Globus pallidus (tissue), 1 donor: ENCODE results near the gene ARHGAP8.
"Not testable (repeated sequence)": the region's sequence is repeated elsewhere in the genome, so short reads cannot be mapped to it uniquely, and the experiment has no call there.

Source experiments
- DNase-seq: peaks from one replicate; pipeline ENCODE4 v3.0.0-alpha.2; 2015; ENCODE audit warnings: low spot score

Gene ARHGAP8

GRCh38 chr22:44828193-44828592, 75.8 kb downstream of the ARHGAP8 start:
- no peak for DNase-seq

- DNase-seq, result no peak
Observed at GRCh38 chr22:44831885-44832284, 79.5 kb downstream of the ARHGAP8 start.

DNA sequence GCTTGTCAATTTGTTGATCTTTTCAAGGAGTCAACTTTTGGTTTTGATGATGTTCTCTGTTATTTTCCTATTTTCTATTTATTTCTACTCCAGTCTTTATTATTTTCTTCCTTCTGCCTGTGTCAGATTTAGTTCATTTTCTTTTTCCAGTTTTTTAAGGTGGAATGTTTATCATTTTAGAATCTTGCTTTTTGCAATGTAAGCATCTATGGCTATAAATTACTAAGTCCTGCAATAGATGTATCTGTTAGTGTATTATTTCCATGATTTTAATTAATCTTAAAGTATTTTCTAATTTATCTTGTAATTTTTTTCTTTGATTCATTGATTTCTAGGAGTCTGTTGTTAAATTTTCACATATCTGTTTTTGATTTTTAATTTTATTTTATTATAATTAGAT, 81.7 kb downstream of the ARHGAP8 start:
- no peak for DNase-seq

GRCh38 chr22:44837481-44837880, 85.1 kb downstream of the ARHGAP8 start:
- DNase-seq, result no peak

DNA sequence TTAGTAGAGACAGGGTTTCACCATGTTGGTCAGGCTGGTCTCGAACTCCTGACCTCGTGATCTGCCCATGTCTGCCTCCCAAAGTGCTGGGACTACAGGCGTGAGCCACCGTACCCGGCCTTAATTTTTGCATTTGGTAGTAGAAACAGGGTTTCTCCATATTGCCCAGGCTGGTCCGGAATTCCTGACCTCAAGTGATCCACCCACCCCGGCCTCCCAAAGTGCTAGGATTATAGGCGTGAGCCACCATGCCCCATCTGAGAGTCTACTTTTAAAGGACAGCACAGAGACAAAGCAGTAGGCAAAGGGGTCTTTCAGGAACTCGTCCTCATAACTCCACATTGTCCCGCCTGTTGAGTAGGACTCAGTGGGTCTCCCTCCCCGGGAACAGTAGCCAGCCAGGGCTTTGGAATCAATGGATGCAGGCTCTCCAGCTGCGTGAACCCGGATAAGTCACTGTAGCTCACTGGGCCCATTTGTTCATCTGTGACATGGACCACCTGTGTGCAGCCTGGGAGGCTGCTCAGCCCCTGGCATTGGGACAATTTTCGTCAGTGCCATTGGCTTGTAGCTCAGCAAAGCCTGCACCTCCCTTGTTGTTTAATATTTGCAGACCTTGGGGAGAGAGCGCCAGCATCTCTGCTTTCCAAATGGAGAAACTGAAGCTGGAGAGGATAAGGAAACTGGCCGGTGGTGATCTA, 86.1 kb downstream of the ARHGAP8 start:
- DNase-seq, result no peak

- no peak for DNase-seq
Observed at GRCh38 chr22:44839061-44839460, 86.7 kb downstream of the ARHGAP8 start.

GRCh38 chr22:44839721-44840120, 87.3 kb downstream of the ARHGAP8 start:
- DNase-seq, result no peak

GRCh38 chr22:44840611-44841322, 88.4 kb downstream of the ARHGAP8 start:
- no peak for DNase-seq

- DNase-seq, result no peak
Observed at GRCh38 chr22:44842417-44842816, 90.0 kb downstream of the ARHGAP8 start.

GRCh38 chr22:44845191-44845590, 92.8 kb downstream of the ARHGAP8 start:
- DNase-seq, result no peak

DNA sequence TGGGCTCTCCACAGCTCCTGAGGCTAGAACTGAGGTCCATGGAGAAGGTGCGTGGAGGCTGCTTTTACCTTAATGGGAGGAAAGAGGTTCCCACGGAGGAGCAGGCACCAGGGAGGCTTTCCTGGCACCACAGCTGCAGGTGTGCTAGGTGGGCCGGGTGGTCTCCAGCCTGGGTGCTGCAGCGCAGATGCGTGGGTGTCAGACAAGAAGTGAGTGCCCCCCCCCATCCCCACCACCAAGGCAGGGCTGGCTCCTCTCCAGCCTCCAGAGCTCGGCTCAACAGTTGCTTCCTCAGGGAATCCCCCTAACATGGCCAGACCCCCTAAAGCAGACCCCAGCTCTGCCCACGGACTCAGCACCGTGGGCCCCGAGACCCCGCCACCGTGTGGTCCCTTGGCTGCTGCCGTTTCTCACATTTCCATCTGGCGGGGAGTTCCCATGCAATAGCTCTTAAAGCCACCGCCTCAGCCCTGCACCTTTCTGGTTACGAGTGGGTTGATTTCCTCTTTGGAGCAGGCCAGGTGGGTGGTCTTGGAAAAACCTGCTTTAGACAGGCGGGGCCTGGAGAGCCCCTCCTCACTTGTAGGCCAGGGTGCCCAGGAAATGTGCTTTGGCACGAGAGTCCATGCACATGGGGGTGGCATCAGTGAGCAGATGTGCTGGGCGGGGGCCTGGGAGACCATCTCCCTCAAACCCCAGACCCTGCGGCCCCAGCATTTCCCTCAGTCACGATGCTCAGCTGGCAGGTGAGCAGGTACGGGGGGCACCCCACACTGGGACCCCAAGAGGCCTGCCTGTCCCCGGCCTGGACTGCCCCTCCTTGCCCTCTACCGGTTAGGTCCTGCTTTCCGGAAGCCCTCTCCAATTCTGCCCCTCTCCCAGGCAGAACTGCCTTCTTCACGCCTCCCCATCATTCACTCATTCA, 93.7 kb downstream of the ARHGAP8 start:
- no peak for DNase-seq

DNA sequence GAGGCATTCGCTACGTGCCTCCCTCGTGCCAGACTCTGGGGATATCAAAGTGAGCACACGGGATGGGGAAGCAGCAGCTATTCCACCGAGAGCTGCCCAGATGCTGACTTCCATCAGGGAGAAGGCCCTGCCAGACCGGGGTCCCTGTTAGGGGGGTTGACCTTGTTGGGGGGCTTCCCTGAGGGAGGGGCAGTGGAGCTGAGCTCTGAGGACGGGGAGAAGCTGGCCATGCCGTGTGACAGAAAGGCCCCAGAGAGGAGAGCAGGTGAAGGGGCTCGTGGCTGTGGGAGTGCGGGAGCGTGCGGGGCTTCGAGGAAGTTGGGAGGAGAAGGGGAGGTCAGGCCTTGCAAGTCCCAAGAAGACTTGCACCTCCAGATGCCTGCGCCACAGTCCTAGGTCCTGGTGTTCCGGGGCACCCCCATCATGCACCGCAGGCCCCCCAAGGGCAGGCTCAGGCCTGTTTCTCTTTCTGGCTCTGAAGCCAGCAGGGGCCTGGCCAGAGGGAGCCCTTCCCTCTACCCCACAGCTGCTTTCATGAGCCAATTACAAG, 94.4 kb downstream of the ARHGAP8 start:
- DNase-seq, result no peak

- no peak for DNase-seq
Observed at GRCh38 chr22:44847380-44847779, 95.0 kb downstream of the ARHGAP8 start.

GRCh38 chr22:44847892-44848291, 95.5 kb downstream of the ARHGAP8 start:
- no peak for DNase-seq

DNA sequence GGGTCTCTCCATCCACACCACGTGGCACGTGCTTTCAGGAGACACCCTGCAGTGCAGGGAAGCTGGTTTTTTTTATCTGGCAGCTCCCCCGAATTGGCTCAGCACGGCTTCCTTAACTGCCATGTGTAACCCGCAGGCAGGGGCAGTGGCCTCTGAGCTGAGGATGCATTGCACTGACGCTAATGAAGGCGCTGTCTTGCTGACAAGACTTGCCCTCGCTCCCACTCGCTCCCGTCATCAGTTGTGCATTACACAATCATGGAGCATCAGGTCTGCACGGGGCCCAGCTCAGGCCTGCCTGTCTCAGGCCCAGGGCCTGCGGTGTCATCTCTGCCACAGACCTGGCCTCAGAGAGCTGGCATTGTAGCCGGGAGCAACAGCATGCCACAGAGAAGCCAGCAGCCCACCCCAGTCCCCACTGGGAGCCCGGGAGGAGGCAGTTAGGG, 95.9 kb downstream of the ARHGAP8 start:
- no peak for DNase-seq

DNA sequence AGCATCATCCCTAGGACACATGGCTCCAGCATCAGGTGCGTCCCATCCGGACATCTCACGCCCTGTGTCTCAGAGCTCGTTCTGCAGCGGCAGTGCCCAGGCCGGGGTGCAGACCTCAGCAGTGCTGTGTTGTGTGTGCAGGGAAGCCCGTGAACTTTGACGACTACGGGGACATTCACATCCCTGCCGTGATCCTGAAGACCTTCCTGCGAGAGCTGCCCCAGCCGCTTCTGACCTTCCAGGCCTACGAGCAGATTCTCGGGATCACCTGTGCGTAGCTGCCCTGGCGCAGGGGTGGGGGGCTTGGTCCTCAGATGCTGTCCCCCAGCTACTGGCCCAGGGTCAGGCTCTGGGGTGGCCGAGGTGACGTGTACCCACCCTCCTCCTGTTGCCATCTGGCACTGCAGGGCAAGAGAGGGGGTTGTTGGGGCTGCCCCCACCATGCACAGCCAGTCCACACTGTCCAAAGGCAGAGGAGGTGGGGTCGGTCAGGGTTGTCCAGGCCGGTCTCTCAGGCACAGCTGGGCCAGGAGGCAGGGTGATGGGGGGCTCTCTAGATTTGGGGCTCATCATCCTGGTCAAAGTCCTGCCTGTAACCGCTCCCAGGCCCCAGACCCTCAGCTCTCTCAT, 96.5 kb downstream of the ARHGAP8 start:
- DNase-seq, result no peak

DNA sequence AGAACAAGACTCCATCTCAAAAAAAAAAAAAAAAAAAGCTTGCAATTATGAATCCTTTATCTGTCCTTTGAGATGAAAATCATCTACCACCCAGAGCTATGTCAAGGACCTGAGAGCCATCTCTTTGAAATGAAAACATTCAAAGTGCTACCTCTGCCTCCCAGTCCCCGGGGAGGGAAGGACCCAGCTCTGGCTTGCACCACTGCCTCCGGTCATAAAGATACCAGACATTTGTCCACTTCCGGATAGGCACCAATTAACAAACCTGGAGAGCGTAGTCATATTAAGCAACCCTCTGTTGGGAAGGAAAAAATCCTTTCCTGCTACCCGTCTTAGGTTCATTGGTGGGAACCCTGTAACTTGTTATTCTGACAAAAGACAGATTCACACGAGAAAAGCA, 98.6 kb downstream of the ARHGAP8 start:
- DNase-seq, result no peak

DNA sequence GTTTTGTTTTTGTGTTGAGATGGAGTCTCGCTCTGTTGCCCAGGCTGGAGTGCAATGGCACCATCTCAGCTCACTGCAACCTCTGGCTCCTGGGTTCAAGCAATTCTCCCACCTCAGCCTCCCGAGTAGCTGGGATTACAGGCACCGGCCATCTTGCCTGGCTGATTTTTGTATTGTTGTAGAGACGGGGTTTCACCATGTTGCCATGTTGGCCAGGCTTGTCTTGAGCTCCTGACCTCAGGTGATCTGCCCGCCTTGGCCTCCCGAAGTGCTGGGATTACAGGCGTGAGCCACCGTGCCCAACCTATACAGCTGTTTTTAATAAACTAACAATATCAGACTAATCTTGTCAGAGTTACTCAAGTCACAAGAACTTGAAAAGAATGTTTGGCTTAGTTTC, 102.3 kb downstream of the ARHGAP8 start:
- not testable (repeated sequence) for DNase-seq

DNA sequence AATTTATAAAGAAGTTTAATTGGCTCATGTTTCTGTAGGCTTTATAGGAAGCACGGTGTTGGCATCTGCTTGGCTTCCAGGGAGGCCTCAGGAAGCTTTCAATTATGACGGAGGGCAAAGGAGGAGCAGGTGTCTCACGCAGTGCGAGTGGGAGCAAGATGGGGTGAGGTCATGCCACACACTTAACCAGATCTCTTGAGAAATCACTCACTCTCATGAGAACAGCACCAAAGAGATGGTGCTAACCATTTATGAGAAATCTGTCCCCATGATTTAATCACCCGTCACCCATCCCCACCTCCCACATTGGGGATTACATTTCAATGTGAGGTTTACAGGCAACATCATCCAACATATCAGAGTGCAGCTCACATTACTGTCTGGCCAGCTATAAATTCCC, 103.5 kb downstream of the ARHGAP8 start:
- DNase-seq, result no peak

DNA sequence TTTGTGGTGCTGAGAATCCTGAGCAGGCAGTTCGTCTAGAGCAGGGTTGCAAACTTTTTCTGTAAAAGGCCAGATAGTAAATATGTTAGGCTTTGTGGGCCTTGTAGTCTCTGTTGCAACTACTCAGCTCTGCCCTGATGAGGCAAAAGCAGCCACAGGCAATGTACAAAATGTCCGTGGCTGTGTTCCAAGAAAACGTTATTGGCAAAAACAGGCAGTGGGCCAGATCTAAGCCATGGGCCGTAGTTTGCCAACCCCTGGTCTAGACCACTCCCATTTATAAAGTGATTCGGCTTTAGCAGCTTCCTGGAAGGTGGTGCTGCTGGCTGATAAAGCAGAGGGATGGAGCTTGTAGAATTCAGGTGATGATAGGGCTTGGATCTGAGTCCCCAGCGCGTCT, 106.4 kb downstream of the ARHGAP8 start:
- not testable (repeated sequence) for DNase-seq

DNA sequence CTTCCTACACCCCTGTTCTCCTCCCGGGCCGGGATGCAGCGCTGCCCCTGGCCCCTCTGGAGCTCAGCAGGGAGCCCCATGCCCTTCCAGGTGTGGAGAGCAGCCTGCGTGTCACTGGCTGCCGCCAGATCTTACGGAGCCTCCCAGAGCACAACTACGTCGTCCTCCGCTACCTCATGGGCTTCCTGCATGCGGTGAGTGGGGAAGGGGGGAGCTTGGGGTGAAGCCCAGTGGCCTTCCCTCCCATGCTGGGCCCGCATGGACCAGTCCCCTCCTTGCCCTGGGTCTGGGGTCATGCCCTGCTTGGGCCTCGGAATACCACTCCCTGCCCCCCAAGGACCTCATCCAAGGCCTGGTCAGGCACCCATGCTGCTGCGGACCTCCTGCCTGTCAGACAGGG, 107.3 kb downstream of the ARHGAP8 start:
- DNase-seq, result no peak

- DNase-seq, result no peak
Observed at GRCh38 chr22:44860311-44860710, 107.9 kb downstream of the ARHGAP8 start.
